ENCODE measurements around the gene MGRN1. TPM values are rescaled to one million over a fixed set of nuclear protein-coding genes. Genes with fewer than 3 reads are reported as not detected.
A peak's percentile ranks its signal among the peaks of the same experiment; 100 is the strongest.

MGRN1 gene
- total RNA-seq, 1 donor from 2014 or later, result 79.7 TPM

GRCh38 chr16:4699046-4699556 lies 74.5 kb downstream of the MGRN1 start:
- H3K4me1 Mint-ChIP-seq, result no peaks in the 10 kb centered on the region
- H3K27ac Mint-ChIP-seq (ENCODE audit: unreplicated experiment), result no peak overlapping the region
- H3K9me3 Mint-ChIP-seq, result no peaks in the 10 kb centered on the region
- peak overlapping the region; percentile 52 for H3K4me3 Mint-ChIP-seq
- peaks cover 6% of the 10 kb centered on the region for H3K36me3 Mint-ChIP-seq (ENCODE audit: low read depth)
- TF ChIP-seq, protein P1, sequence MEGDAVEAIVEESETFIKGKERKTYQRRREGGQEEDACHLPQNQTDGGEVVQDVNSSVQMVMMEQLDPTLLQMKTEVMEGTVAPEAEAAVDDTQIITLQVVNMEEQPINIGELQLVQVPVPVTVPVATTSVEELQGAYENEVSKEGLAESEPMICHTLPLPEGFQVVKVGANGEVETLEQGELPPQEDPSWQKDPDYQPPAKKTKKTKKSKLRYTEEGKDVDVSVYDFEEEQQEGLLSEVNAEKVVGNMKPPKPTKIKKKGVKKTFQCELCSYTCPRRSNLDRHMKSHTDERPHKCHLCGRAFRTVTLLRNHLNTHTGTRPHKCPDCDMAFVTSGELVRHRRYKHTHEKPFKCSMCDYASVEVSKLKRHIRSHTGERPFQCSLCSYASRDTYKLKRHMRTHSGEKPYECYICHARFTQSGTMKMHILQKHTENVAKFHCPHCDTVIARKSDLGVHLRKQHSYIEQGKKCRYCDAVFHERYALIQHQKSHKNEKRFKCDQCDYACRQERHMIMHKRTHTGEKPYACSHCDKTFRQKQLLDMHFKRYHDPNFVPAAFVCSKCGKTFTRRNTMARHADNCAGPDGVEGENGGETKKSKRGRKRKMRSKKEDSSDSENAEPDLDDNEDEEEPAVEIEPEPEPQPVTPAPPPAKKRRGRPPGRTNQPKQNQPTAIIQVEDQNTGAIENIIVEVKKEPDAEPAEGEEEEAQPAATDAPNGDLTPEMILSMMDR (conservative IDR thresholded peaks at IDR 0.05), result no peak
- DNase-seq (ENCODE audit: low read depth, low spot score), result no peak
- no peaks in the 10 kb centered on the region for H3K27me3 Mint-ChIP-seq (ENCODE audit: low read depth)

DNA sequence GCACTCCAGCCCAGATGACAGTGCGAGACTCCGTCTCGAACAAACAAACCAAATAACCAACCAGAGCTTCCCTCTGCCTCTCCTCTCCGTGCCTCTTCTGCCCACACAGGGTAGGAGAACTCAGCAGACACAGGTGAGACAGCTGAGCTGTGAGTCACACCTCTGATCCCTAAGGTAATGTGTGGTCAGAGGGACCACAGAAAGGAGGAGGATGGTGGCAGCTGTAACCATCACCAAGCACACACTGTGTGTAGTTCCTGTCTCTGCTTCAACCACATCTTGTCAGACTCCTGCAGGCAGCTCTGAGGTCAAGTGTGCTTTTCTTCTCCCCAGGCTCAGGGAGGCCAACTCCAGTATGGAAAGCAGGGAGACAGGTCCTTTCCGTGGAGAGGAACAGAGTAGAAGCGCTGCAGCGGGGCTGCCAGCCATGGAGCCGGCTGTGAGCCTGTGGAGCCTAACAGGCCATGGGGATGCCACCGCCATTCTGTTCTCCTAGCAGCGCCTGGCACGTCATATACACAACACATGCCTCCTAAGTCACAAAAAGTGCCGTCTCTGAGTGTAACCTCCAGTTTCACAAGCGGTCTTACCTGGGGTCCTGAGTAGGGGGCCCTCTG lies 75.9 kb downstream of the MGRN1 start:
- TF ChIP-seq, protein P1 (conservative IDR thresholded peaks at IDR 0.05), result no peak
- peaks cover 6% of the 10 kb centered on the region for H3K36me3 Mint-ChIP-seq (ENCODE audit: low read depth)
- no peaks in the 10 kb centered on the region for H3K27me3 Mint-ChIP-seq (ENCODE audit: low read depth)
- no peak for DNase-seq (ENCODE audit: low read depth, low spot score)
- H3K9me3 Mint-ChIP-seq, result no peaks in the 10 kb centered on the region
- no peak overlapping the region for H3K27ac Mint-ChIP-seq (ENCODE audit: unreplicated experiment)
- no peaks in the 10 kb centered on the region for H3K4me1 Mint-ChIP-seq
- H3K4me3 Mint-ChIP-seq, result no peak overlapping the region

GRCh38 chr16:4700997-4701743 lies 76.5 kb downstream of the MGRN1 start:
- DNase-seq (ENCODE audit: low read depth, low spot score), result no peak
- no peaks in the 10 kb centered on the region for H3K4me1 Mint-ChIP-seq

GRCh38 chr16:4701791-4702465 lies 77.3 kb downstream of the MGRN1 start:
- Mint-ChIP-seq H3K27ac (ENCODE audit: unreplicated experiment) (no peak overlapping the region), H3K36me3 (ENCODE audit: low read depth) (peaks cover 10% of the 10 kb centered on the region), H3K9me3 (no peaks in the 10 kb centered on the region), H3K4me1 (no peaks in the 10 kb centered on the region), H3K27me3 (ENCODE audit: low read depth) (no peaks in the 10 kb centered on the region), H3K4me3 (no peak overlapping the region)
- TF ChIP-seq, protein P1 (conservative IDR thresholded peaks at IDR 0.05), result no peak
- DNase-seq (ENCODE audit: low read depth, low spot score), result no peak

More at GRCh38 chr16:4700997-4701743, 76.5 kb downstream of the MGRN1 start:
- no peaks in the 10 kb centered on the region for H3K9me3 Mint-ChIP-seq
- no peaks in the 10 kb centered on the region for H3K27me3 Mint-ChIP-seq (ENCODE audit: low read depth)
- no peak overlapping the region for H3K4me3 Mint-ChIP-seq
- H3K27ac Mint-ChIP-seq (ENCODE audit: unreplicated experiment), result no peak overlapping the region
- H3K36me3 Mint-ChIP-seq (ENCODE audit: low read depth), result peaks cover 6% of the 10 kb centered on the region
- TF ChIP-seq, protein P1 (conservative IDR thresholded peaks at IDR 0.05), result no peak

DNA sequence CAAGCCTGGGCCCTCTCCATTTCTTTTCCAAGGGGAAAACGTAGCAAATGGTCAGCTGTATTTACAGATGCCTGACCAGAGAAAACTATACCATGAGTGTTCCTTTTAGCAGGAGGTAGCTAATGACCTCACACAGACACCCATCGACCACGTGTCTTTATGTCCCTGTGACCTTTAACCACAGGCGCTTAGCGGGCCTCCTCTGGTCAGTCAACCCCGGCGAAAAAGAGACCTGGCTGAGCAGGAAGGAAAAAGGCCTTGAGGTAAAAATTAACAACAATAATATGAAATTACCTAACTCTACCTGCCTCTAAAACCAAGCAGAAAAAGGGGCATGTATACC lies 77.8 kb downstream of the MGRN1 start:
- H3K27me3 Mint-ChIP-seq (ENCODE audit: low read depth), result no peaks in the 10 kb centered on the region
- DNase-seq (ENCODE audit: low read depth, low spot score), result no peak
- peaks cover 12% of the 10 kb centered on the region for H3K36me3 Mint-ChIP-seq (ENCODE audit: low read depth)
- no peak overlapping the region for H3K27ac Mint-ChIP-seq (ENCODE audit: unreplicated experiment)
- no peak overlapping the region for H3K4me3 Mint-ChIP-seq
- TF ChIP-seq, protein P1 (conservative IDR thresholded peaks at IDR 0.05), result no peak
- no peaks in the 10 kb centered on the region for H3K9me3 Mint-ChIP-seq
- H3K4me1 Mint-ChIP-seq, result no peaks in the 10 kb centered on the region
